Measurements from ENCODE around the gene PRKCI. TPM values are rescaled to one million over a fixed set of nuclear protein-coding genes. Genes with fewer than 3 reads are reported as not detected.
"Not testable (repeated sequence)": the region's sequence is repeated elsewhere in the genome, so short reads cannot be mapped to it uniquely, and the experiment has no call there.

The PRKCI gene
- total and polyA plus RNA-seq, 2 donors (not counting 1 experiment from before 2014, with no cell fraction given) = 1.8 to 11.1 TPM

GRCh38 chr3:170327040-170327808 is 105.0 kb downstream of the PRKCI start:
- WGBS (ENCODE audit: insufficient coverage) = 93% methylated on average over 24 of the region's 24 CpGs
- Histone ChIP-seq H3K27ac (ENCODE audit: low read length in 2 of 2) (no peak overlapping the region), H3K36me3 (replicated peaks in 1 of 2; ENCODE audit: control extremely low read depth in 1 of 2, control insufficient read depth in 1 of 2, extremely low read depth in 1 of 2, insufficient read depth in 2 of 2, low read length in 1 of 2) (no peaks in the 10 kb centered on the region), H3K4me2 (replicated peaks; ENCODE audit: low read depth, low read length, poor library complexity, severe bottlenecking) (no peak overlapping the region), H3K4me3 (ENCODE audit: control extremely low read depth in 1 of 5, extremely low read depth in 1 of 5, insufficient read depth in 1 of 5, low read depth in 2 of 5, low read length in 4 of 5) (no peak overlapping the region), H2AFZ (ENCODE audit: insufficient read depth, low read depth, low read length, poor library complexity, severe bottlenecking) (no peak overlapping the region), H3K27me3 (replicated peaks in 1 of 4; ENCODE audit: control extremely low read depth in 1 of 4, control insufficient read depth in 3 of 4, insufficient read depth in 4 of 4, low read length in 3 of 4) (no peaks in the 10 kb centered on the region), H3K79me2 (ENCODE audit: control insufficient read depth, insufficient read depth, low read length) (no peaks in the 10 kb centered on the region), H3K4me1 (ENCODE audit: control insufficient read depth in 2 of 2, insufficient read depth in 2 of 2, low read length in 2 of 2) (peaks cover 13% of the 10 kb centered on the region in 2 donors), H4K20me1 (ENCODE audit: control insufficient read depth, insufficient read depth, low read length, poor library complexity, severe bottlenecking) (no peaks in the 10 kb centered on the region), H3K9ac (ENCODE audit: low read length) (no peak overlapping the region), H3K9me3 (ENCODE audit: control extremely low read depth in 1 of 3, control insufficient read depth in 2 of 3, insufficient read depth in 1 of 3, low read length in 2 of 3) (peaks cover 0 to 9% (median 0%) of the 10 kb centered on the region in 3 donors)
- Mint-ChIP-seq H3K27ac (no peak overlapping the region), H3K4me1 (peaks cover 21% of the 10 kb centered on the region), H3K4me3 (no peak overlapping the region), H3K27me3 (no peaks in the 10 kb centered on the region), H3K9me3 (ENCODE audit: insufficient read depth) (no peaks in the 10 kb centered on the region)
- DNase-seq (no peak), ATAC-seq (ENCODE audit: low read depth) (no peak)
- TF ChIP-seq CTCF (IDR thresholded peaks at IDR 0.05) = no peak
- no peak for TF ChIP-seq EZH2 (IDR thresholded peaks at IDR 0.05; ENCODE audit: borderline replicate concordance, insufficient read depth, low read depth, low read length, poor library complexity, severe bottlenecking)
- ChIA-PET POLR2A (no interaction called here), CTCF (interaction anchor here (0.5 to 1.9 kb wide), 4 partner anchors 10 to 86 kb away, joined by 3 to 6 read pairs (median 3); no protein-coding TSS in a partner anchor)
- intact Hi-C loops (cut with micrococcal nuclease) = no loop called here

DNA sequence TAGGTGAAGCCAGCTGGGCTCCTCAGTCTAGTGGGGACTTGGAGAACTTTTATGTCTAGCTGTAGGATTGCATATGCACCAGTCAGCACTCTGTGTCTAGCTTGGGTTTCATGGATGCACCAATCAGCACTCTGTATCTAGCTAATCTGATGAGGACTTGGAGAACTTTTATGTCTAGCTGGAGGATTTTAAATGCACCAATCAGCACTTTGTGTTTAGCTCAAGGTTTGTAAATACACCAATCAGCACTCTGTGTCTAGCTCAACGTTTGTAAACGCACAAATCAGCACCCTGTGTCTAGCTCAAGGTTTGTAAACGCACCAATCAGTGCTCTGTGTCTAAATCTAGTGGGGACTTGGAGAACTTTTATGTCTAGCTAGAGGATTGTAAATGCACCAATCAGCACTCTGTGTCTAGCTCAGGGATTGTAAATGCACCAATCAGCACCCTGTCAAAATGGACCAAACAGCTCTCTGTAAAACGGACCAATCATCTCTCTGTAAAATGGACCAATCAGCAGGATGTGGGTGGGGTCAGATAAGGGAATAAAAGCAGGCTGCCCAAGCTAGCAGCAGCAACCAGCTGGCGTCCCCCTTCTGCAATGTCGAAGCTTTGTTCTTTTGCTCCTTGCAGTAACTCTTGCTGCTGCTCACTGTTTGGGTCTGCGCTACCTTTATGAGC is 105.8 kb downstream of the PRKCI start:
- CTCF ChIA-PET = interaction anchor here (0.5 to 1.9 kb wide), 8 partner anchors 10 to 87 kb away, joined by 3 to 6 read pairs (median 3); partner anchors contain the start of gene SKIL
- H3K9ac ChIP-seq (ENCODE audit: low read length); H3K36me3 ChIP-seq (replicated peaks in 1 of 2; ENCODE audit: control extremely low read depth in 1 of 2, control insufficient read depth in 1 of 2, extremely low read depth in 1 of 2, insufficient read depth in 2 of 2, low read length in 1 of 2); intact Hi-C loops (cut with micrococcal nuclease); ATAC-seq (ENCODE audit: low read depth); H3K27me3 Mint-ChIP-seq; H3K79me2 ChIP-seq (ENCODE audit: control insufficient read depth, insufficient read depth, low read length); DNase-seq; H2AFZ ChIP-seq (ENCODE audit: insufficient read depth, low read depth, low read length, poor library complexity, severe bottlenecking); H3K27ac ChIP-seq (ENCODE audit: low read length in 2 of 2); H3K4me2 ChIP-seq (replicated peaks; ENCODE audit: low read depth, low read length, poor library complexity, severe bottlenecking); H3K27me3 ChIP-seq (replicated peaks in 1 of 4; ENCODE audit: control extremely low read depth in 1 of 4, control insufficient read depth in 3 of 4, insufficient read depth in 4 of 4, low read length in 3 of 4); H3K4me3 ChIP-seq (ENCODE audit: control extremely low read depth in 1 of 5, extremely low read depth in 1 of 5, insufficient read depth in 1 of 5, low read depth in 2 of 5, low read length in 4 of 5); H4K20me1 ChIP-seq (ENCODE audit: control insufficient read depth, insufficient read depth, low read length, poor library complexity, severe bottlenecking); POLR2A ChIA-PET; H3K4me3 Mint-ChIP-seq; H3K9me3 Mint-ChIP-seq (ENCODE audit: insufficient read depth); H3K9me3 ChIP-seq (ENCODE audit: control extremely low read depth in 1 of 3, control insufficient read depth in 2 of 3, insufficient read depth in 1 of 3, low read length in 2 of 3): not testable (repeated sequence)
- 93% methylated on average over 3 of the region's 7 CpGs for WGBS (ENCODE audit: insufficient coverage)
- Mint-ChIP-seq H3K4me1 (peaks cover 24% of the 10 kb centered on the region), H3K27ac (peak overlapping the region; percentile 50)
- peaks cover 13% of the 10 kb centered on the region in 2 donors for H3K4me1 ChIP-seq (ENCODE audit: control insufficient read depth in 2 of 2, insufficient read depth in 2 of 2, low read length in 2 of 2)
